GM21529 (cell line): Measurements from ENCODE around the gene HSPB7.
"Not testable (repeated sequence)": the region's sequence is repeated elsewhere in the genome, so short reads cannot be mapped to it uniquely, and the experiment has no call there.

Experiments used
- ATAC-seq: cut with Tn5 transposase; IDR thresholded peaks from one replicate; pipeline ENCODE4 v1.9.1; 2021; ENCODE audit not compliant: unreplicated experiment

HSPB7 gene

GRCh38 chr1:16017461-16018303, at the start of gene HSPB7:
Gene HSPB7 (minus strand): TSS chr1:16018043. CDS start chr1:16017963, 80 bp downstream.
- ATAC-seq: no peak

DNA sequence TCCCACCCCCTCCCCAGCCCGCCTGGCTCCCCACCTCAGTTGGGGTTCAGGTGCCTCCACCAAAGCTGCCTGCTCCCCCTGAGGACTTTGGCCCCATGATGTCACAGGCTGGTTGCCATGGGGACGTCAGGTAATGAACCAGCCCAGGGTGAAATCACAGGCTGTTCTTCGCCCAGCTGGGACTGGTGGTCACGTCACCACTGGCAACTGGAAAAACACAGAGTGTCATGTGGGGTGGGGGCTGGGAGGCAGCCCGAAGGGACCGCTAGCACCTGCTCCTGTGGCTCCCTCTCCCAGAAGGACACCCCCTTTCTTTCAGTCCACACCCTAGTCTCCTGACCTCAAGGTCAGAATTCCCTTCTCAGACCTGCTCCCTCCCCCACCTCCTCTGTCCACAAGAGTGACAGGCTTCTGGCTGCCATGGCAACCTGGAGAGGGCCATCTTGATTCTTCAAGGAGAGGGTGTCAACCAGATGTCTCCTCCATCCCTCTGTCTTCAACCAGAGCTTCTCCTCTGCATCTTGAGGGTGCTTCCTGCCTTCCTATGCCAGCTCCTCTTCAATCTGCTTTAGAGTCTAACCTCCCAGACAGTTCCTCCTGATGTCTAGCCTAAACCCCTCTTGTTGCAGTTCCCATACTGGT, 49.4 kb upstream of the HSPB7 start:
- no peak for ATAC-seq

GRCh38 chr1:16066245-16066644, 48.4 kb upstream of the HSPB7 start:
- ATAC-seq: no peak

DNA sequence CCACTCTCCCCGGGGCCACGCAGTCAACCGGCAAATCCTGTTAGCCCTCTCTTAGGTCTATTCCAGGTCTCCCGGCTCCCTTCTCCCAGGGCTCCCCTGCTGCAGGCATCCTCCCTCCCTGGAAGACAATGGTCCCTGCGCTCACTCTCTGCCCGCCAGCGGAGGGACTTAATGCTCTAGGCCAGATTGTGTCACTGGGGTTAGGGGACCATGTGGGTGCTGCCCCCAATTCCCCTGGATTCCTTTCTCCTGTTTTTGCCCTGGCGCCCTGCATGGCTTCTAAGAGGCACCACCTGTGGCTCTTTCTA, 47.4 kb upstream of the HSPB7 start:
- no peak for ATAC-seq

DNA sequence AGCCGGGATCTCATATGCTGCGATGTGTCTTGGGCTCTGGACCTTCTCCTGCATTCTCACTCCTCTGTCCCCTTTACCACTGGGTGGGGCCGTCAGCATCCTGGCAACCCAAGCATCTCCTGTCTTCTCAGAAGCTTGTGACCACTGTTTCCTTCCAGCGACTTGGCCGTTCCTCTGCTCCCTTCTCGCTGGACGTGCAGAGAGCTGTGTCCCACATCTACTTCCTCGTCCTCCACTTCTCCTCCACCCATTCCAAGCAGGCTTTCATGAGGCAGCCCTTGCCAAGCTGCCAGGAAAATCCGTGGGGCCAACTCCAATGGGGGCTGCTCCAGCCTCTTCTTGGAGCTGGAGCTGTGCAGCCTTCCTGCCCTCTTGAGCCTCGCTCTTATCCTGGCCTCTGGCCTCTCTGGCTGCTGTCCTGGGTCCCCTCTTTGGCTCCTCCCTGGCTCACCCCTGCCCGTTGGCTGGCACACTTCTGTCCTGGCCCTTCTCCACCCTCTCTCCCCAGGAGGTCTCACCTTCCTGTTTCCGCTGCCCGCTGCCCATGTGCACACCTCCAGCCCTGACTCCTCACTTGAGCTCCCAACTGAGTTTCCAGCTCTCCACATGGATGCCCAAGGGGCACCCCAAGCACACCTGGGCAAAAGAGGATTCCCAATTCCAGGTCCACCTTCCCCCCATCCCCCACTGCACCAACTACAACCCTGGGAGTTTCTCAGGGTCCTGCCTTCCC, 46.9 kb upstream of the HSPB7 start:
- ATAC-seq: no peak

DNA sequence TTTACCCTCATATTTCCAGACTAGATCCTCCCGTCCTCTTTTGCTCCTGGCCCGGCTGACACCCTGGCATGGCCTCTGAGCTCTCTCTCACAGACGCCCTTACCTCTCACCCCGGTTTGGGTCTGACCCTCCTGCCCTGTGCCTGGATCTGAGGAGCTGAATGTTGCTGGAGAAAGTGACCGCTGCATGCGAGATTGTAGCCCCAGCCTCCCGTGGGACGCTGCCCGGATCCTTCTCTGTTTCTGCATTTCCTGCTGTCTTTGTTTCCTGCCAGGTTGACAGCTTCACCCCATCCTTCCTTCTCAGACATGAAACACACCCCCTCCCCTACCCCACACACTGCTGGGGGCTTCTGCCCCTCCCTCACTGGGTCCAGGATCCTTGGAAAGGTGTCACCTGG, 46.1 kb upstream of the HSPB7 start:
- no peak for ATAC-seq

- ATAC-seq: no peak
Measured at GRCh38 chr1:16063226-16063829, 45.5 kb upstream of the HSPB7 start.

GRCh38 chr1:16062687-16063075, 44.8 kb upstream of the HSPB7 start:
- ATAC-seq: not testable (repeated sequence)

GRCh38 chr1:16061989-16062686, 44.3 kb upstream of the HSPB7 start:
- not testable (repeated sequence) for ATAC-seq

DNA sequence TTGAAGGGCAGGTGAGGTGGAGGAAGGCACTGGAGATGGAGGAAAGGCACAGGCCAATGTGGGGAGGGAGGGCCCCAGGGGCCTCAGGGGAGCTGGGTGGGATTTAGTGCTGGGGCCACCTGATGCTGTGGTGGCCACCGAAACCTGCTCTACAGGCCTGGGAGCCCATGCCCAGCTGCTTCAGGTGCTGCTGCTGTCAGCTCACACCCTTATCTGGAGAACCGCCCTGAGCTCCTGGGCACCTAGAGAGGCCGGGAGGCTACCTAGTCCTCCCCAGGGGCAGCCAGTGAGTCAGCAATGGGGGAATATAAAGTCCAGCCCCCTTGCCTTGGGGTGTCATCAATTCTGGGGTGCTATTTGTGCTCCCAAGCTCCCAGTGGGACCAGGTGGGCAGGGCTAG, 43.4 kb upstream of the HSPB7 start:
- ATAC-seq: no peak

GRCh38 chr1:16058394-16059120, 40.7 kb upstream of the HSPB7 start:
- ATAC-seq: not testable (repeated sequence)

DNA sequence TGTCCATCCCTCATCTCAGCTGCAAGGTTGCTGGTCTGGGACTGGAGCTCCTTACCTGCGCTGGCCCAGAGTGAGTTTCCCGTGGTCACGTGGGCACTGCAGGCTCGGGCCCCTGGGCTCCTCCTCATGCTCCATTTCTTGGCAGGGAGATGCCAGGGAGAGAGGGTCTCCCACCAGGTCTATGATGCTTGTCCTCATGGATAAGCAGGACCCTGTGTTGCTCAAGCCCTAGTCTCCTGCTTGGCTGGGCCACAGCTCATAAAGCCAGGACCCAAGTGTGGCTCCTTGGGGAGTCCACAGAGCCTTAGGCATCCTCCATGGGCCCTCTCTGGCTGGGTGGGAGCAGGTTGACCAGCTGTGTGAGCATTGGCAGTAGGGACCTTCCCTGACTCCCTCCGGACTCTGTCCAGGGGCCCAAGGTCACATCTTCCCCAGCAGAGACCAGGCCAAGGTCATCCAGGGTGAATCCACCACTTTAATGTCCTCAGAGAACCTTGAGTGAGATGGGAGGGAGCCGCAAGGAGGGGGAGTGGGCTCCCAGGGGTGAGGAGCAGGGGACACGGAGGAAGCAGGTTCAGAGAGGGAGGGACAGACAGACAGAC, 39.6 kb upstream of the HSPB7 start:
- not testable (repeated sequence) for ATAC-seq

DNA sequence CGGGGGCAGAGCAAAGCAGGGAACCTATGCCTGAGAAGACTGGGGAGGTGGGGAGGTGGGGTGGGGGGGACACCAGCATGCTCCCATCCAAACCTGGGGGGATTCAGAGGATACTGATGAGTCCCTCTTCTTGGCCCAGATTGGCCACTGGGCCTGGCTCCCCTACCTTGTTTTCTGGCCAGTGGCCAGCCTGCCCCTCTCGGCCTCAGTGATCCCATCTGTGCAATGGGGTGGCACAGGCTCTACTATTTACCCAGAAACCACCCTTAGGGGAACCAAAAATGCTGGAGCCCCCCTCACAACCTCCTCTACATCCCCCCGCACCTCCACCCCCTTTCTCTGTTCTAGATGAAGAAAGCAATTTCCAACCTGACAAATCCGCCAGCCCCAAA, 38.7 kb upstream of the HSPB7 start:
- not testable (repeated sequence) for ATAC-seq

GRCh38 chr1:16055613-16056520, 38.0 kb upstream of the HSPB7 start:
- ATAC-seq: peak; percentile 62

GRCh38 chr1:16054598-16055540, 37.0 kb upstream of the HSPB7 start:
- ATAC-seq: no peak

- ATAC-seq: no peak
Measured at GRCh38 chr1:16053781-16054502, 36.1 kb upstream of the HSPB7 start.

DNA sequence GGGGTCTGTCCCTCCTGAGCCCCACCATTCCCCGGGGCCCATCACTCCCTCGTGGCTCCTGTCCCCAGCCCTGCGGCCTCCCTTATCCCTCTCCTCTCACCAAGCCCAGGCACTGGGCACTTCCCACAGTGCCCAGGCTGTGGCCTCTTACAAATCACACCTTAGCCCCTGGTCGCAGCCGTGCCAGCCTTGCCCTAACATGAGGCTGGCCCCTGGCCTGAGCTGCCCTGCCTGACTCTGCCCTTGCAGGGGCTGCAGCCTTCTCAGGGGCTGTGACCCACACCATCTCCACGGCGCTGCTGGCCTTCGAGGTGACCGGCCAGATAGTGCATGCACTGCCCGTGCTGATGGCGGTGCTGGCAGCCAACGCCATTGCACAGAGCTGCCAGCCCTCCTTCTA, 34.1 kb upstream of the HSPB7 start:
- ATAC-seq: not testable (repeated sequence)
